Peyer's patch (tissue), 4 donors: ENCODE measurements around the gene GRID2. TPM values are rescaled to one million over a fixed set of nuclear protein-coding genes. Genes with fewer than 3 reads are reported as not detected.
"Not testable (repeated sequence)": the region's sequence is repeated elsewhere in the genome, so short reads cannot be mapped to it uniquely, and the experiment has no call there.

ENCODE experiments used
- DNase-seq, 3 donors: peaks; one replicate each; pipeline ENCODE4 v3.0.0-alpha.2; 2017 to 2019
- H3K27ac ChIP-seq, 4 donors: fragments of 200-600 bp; sonication (generic); one replicate each; pipeline ENCODE4 v1.5.1; 2016 to 2019
- H3K27me3 ChIP-seq, 2 donors: fragments of 200-600 bp; sonication (generic); one replicate each; pipeline ENCODE4 v1.5.1; 2019
- H3K36me3 ChIP-seq, 3 donors: fragments of 200-600 bp; sonication (generic); one replicate each; pipeline ENCODE4 v1.5.1; 2016 to 2019
- H3K4me1 ChIP-seq, 4 donors: fragments of 200-600 bp; sonication (generic); one replicate each; pipeline ENCODE4 v1.5.1; 2016 to 2019
- H3K4me3 ChIP-seq, 4 donors: fragments of 200-600 bp; sonication (generic); 1 replicate in 3 of 4; 2 replicates in 1 of 4; pipeline ENCODE4 v1.5.1; 2016 to 2019; ENCODE audit warnings: mild to moderate bottlenecking in 1 of 4
- H3K9me3 ChIP-seq, 4 donors: fragments of 200-600 bp; sonication (generic); one replicate each; pipeline ENCODE4 v1.5.1; 2016 to 2019; ENCODE audit warnings: mild to moderate bottlenecking in 1 of 4
- POLR2A ChIP-seq, 2 donors: fragments of 450-650 bp; IDR thresholded peaks; one replicate each; pipeline ENCODE4 v1.5.1; 2017; ENCODE audit warnings: antibody characterized with exemption in 2 of 2, mild to moderate bottlenecking in 2 of 2, moderate library complexity in 2 of 2
- total RNA-seq, 4 donors: library from RNA; depleted of rRNA; stranded (reverse); fragments of >200 nt; gene quantifications; one replicate each; pipeline ENCODE4 v1.1.0, GENCODE V29; 2016
- TF ChIP-seq, protein P1 (sequence below), 6 experiments: fragments of 450-650 bp in 4 of 6; fragments of 200-600 bp in 2 of 6; sonication (generic) in 1 of 6; IDR thresholded peaks; one replicate each; pipeline ENCODE4 v1.5.1; 2017 to 2019; ENCODE audit warnings: antibody characterized with exemption in 6 of 6, mild to moderate bottlenecking in 3 of 6, moderate library complexity in 1 of 6

GRID2 gene
- total RNA-seq, 4 donors from 2014 or later: 0.54 TPM; not detected in 3

DNA sequence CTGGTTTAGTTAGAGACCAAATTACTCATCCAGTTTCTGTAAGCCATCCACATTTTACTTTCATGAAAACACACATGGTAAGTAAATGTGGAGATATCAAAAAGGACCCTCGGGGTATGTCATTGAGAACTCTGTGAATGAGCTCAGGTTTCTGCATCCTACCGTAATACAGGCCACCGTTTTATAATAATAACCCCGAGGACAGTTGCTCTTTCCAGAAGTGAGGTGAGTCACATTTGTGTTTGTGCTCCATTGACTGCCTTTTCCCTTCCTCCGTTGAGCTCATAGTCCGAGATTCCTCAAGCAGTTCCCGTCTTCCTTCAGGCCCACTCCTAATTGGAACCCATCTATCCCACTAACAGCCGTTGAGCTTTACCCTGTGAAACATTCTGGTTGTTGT lies 95.3 kb downstream of the GRID2 start:
- no peaks in the 10 kb centered on the region for H3K9me3 ChIP-seq
- no peak for TF ChIP-seq POLR2A (IDR thresholded peaks at IDR 0.05)
- TF ChIP-seq, protein P1, sequence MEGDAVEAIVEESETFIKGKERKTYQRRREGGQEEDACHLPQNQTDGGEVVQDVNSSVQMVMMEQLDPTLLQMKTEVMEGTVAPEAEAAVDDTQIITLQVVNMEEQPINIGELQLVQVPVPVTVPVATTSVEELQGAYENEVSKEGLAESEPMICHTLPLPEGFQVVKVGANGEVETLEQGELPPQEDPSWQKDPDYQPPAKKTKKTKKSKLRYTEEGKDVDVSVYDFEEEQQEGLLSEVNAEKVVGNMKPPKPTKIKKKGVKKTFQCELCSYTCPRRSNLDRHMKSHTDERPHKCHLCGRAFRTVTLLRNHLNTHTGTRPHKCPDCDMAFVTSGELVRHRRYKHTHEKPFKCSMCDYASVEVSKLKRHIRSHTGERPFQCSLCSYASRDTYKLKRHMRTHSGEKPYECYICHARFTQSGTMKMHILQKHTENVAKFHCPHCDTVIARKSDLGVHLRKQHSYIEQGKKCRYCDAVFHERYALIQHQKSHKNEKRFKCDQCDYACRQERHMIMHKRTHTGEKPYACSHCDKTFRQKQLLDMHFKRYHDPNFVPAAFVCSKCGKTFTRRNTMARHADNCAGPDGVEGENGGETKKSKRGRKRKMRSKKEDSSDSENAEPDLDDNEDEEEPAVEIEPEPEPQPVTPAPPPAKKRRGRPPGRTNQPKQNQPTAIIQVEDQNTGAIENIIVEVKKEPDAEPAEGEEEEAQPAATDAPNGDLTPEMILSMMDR (IDR thresholded peaks at IDR 0.05): no peak
- H3K4me1 ChIP-seq: no peaks in the 10 kb centered on the region
- no peaks in the 10 kb centered on the region for H3K36me3 ChIP-seq
- H3K27ac ChIP-seq: no peak overlapping the region
- DNase-seq: no peak
- no peak overlapping the region for H3K4me3 ChIP-seq
- no peaks in the 10 kb centered on the region for H3K27me3 ChIP-seq

DNA sequence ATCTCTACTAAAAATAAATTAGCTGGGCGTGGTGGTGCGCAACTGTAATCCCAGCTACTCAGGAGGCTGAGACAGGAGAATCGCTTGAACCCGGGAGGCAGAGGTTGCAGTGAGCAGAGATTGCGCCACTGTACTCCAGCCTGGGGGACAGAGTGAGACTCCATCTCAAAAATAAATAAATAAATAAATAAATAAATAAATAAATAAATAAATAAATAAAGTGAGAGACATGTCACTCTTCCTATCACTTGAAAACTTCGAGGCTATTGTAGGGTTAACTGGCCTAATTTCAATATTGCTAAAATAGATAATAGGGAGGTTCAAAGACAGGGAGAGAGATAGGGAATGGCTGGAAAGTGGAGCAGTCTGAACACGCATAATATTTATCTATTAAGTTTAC lies 99.8 kb downstream of the GRID2 start:
- not testable (repeated sequence) for DNase-seq, H3K27me3 ChIP-seq, H3K4me1 ChIP-seq, H3K36me3 ChIP-seq, H3K4me3 ChIP-seq, H3K9me3 ChIP-seq, H3K27ac ChIP-seq

- no peak for DNase-seq
- Histone ChIP-seq H3K4me1 (no peaks in the 10 kb centered on the region), H3K4me3 (no peak overlapping the region), H3K27ac (no peak overlapping the region), H3K36me3 (no peaks in the 10 kb centered on the region), H3K9me3 (no peaks in the 10 kb centered on the region), H3K27me3 (no peaks in the 10 kb centered on the region)
- no peak for TF ChIP-seq POLR2A (IDR thresholded peaks at IDR 0.05)
- TF ChIP-seq, protein P1 (IDR thresholded peaks at IDR 0.05): no peak
Observed at GRCh38 chr4:92406488-92406887, 102.7 kb downstream of the GRID2 start.

GRCh38 chr4:92421920-92422319 lies 118.2 kb downstream of the GRID2 start:
- Histone ChIP-seq H3K27ac (no peak overlapping the region), H3K4me1 (no peaks in the 10 kb centered on the region), H3K36me3 (no peaks in the 10 kb centered on the region), H3K27me3 (no peaks in the 10 kb centered on the region), H3K9me3 (no peaks in the 10 kb centered on the region), H3K4me3 (no peak overlapping the region)
- no peak for DNase-seq
- TF ChIP-seq, protein P1 (IDR thresholded peaks at IDR 0.05): no peak
- no peak for TF ChIP-seq POLR2A (IDR thresholded peaks at IDR 0.05)

DNA sequence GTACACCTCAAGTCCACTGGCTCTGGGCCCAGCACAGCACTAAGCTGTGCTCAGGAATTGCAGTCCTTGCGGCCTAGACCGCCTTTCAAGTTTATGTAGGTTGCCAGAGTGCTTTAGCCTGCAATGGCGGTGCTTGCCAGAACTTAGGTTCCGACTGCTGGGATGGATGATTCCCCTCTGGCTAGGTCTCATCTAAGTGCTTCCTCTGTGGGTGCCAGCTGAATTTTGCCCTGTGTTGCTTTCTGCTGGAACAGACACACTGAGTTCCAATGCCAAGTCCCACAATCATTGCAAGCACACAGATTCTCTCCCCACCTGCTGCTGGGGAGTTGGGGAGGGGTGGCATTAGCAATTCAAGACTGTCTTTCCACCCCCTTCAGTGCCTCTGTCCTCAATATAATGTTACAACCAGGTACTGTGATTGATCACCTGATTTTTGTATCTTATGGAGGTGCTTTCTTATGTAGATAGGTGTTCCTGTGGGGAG lies 129.5 kb downstream of the GRID2 start:
- no peak for DNase-seq
- Histone ChIP-seq H3K4me1 (no peaks in the 10 kb centered on the region), H3K36me3 (no peaks in the 10 kb centered on the region), H3K9me3 (no peaks in the 10 kb centered on the region), H3K4me3 (no peak overlapping the region), H3K27ac (no peak overlapping the region), H3K27me3 (no peaks in the 10 kb centered on the region)
- TF ChIP-seq POLR2A (IDR thresholded peaks at IDR 0.05): no peak

DNA sequence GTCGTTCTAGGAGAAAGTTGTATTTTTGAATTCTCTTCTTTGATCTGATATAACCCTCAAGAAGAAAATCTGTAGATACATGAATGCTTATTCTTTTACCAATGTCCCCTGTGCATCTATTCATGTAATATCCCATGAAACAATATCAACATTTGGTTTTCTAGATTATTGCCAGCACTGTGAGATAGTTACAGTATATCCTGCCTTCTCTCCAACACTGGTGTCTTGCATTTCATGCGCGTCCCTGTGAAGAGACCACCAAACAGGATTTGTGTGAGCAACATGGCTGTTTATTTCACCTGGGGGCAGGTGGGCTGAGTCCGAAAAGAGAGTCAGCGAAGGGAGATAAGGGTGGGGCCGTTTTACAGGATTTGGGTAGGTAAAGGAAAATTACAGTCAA lies 135.0 kb downstream of the GRID2 start:
- not testable (repeated sequence) for H3K27ac ChIP-seq, H3K27me3 ChIP-seq, H3K36me3 ChIP-seq, H3K9me3 ChIP-seq, H3K4me3 ChIP-seq, DNase-seq, H3K4me1 ChIP-seq

- H3K9me3 ChIP-seq, DNase-seq, H3K4me1 ChIP-seq, H3K36me3 ChIP-seq, H3K27me3 ChIP-seq, H3K4me3 ChIP-seq, H3K27ac ChIP-seq: not testable (repeated sequence)
Observed at GRCh38 chr4:92442131-92442530, 138.4 kb downstream of the GRID2 start.

DNA sequence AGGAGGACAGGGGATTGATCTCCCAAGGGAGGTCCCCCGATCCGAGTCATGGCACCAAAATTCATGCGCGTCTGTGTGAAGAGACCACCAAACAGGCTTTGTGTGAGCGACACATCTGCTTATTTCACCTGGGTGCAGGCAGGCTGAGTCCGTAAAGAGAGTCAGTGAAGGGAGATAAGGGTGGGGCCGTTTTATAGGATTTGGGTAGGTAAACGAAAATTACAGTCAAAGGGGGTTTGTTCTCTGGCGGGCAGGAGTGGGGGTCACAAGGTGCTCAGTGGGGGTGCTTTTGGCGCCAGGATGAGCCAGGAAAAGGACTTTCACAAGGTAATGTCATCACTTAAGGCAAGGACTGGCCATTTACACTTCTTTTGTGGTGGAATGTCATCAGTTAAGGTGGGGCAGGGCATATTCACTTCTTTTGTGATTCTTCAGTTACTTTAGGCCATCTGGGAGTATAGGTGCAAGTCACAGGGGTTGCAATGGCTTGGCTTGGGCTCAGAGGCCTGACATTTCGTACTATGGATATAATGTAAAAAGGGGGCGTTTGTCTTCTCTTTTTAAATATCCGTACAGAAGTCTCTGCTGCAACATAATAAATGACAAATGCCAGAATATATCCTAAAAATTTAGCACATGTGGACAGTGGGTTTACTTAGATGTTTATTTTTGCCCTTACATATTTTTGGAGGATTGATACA lies 140.5 kb downstream of the GRID2 start:
- DNase-seq, H3K27me3 ChIP-seq, H3K27ac ChIP-seq, H3K4me3 ChIP-seq, H3K36me3 ChIP-seq, H3K9me3 ChIP-seq, H3K4me1 ChIP-seq: not testable (repeated sequence)
